HG03565 (cell line): ENCODE measurements around the gene E2F4.

Source experiments
- ATAC-seq: cut with Tn5 transposase; IDR thresholded peaks from one replicate; pipeline ENCODE4 v1.9.1; 2021; ENCODE audit warnings: mild to moderate bottlenecking, moderate library complexity; ENCODE audit not compliant: unreplicated experiment

E2F4 gene

DNA sequence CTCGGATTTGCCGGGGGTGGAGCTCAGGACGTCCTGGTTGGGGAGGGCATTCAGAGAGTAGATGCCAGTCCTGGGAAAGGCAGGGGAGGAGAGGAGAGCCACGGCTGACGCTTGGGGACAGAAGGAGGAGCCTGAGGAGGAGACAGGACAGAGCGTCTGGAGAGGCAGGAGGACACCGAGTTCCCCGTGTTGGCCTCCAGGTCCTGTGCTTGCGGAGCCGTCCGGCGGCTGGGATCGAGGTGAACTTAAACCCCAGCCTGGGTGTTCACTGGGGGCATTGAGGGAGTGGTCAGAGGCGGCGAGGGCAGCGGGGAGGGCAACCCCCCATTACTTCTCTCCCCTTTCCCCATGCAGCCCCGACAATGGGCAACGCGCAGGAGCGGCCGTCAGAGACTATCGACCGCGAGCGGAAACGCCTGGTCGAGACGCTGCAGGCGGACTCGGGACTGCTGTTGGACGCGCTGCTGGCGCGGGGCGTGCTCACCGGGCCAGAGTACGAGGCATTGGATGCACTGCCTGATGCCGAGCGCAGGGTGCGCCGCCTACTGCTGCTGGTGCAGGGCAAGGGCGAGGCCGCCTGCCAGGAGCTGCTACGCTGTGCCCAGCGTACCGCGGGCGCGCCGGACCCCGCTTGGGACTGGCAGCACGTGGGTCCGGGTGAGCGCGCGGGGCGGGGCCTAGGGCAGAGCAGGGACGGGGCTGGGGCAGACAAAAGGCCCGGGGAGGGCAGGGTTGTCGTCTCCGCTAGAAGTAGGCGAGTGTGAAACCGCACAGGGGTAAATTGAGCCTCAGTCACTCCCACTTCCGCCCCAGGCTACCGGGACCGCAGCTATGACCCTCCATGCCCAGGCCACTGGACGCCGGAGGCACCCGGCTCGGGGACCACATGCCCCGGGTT, 17.9 kb upstream of the E2F4 start:
- ATAC-seq, result no peak

DNA sequence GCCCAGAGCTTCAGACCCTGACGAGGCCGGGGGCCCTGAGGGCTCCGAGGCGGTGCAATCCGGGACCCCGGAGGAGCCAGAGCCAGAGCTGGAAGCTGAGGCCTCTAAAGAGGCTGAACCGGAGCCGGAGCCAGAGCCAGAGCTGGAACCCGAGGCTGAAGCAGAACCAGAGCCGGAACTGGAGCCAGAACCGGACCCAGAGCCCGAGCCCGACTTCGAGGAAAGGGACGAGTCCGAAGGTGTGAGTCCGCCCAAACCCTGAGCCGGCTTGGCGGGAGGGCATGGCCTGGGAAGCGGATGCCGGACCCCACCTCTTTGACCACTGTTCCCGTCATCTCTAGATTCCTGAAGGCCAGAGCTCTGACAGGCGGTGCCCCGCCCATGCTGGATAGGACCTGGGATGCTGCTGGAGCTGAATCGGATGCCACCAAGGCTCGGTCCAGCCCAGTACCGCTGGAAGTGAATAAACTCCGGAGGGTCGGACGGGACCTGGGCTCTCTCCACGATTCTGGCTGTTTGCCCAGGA, 17.2 kb upstream of the E2F4 start:
- no peak for ATAC-seq

DNA sequence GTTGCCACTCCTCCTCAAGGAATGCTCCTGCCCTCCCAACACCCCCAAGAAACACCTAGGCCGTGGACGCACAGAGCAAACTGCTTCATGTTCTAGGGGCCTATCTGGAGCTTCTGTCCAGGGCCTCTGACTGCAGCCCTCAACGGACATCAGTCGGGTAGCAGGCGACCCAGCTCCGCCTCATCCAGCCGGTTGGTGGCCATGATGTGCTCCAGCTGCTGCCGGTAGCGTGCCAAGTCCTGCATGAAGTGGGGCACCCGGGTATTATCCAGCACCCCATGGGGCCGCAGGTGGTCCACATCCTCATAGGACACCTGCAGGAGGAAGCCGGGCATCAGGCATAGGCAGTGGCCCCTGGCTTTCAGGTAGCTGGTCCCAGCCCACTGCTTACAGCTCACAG, 15.3 kb upstream of the E2F4 start:
- ATAC-seq, result no peak

DNA sequence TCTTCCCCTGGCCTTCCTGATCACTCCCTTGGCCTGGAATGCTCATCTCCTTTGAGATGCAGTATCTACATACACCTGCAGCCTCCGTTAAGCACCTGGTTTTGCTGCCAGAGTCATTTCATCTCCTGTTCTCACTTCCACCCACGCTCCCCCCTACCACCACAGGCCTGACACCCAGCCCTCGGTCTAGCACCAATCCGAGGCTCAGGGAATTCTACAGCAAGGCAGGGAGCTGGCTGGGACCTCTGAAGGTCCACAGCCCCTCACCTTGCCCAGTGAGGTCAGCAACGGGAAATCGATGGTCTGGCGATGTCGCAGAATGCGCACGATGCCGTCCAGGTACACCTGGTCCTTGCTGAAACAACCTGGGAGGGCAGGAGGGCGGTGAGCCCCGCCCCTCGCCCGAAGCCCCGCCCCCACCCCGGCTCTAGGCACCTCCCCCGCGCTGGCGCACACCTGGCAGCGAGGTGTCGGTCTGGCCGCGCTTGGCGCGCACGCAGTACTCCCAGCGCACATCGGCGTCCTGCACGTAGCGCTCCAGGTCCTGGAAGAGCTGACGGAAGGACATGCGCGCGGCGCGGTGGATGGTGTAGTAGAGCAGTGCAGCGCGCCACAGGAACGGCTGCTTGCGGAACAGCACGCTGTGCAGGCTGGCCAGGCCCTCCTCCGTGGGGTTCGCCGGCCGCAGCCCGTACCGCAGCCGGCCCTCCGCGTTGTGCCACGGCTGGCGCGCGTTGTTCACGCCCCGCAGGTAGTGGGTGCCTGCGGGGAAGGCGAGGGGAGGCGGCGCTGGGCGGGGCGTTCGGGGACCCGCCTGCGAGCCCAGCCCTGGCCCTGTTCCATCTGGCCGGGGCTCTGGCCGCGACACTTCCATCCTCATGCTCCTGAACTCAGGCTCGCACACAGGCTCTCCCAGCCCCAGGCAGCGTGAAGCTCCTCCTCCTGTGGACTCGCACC, 13.9 kb upstream of the E2F4 start:
- ATAC-seq, result no peak

DNA sequence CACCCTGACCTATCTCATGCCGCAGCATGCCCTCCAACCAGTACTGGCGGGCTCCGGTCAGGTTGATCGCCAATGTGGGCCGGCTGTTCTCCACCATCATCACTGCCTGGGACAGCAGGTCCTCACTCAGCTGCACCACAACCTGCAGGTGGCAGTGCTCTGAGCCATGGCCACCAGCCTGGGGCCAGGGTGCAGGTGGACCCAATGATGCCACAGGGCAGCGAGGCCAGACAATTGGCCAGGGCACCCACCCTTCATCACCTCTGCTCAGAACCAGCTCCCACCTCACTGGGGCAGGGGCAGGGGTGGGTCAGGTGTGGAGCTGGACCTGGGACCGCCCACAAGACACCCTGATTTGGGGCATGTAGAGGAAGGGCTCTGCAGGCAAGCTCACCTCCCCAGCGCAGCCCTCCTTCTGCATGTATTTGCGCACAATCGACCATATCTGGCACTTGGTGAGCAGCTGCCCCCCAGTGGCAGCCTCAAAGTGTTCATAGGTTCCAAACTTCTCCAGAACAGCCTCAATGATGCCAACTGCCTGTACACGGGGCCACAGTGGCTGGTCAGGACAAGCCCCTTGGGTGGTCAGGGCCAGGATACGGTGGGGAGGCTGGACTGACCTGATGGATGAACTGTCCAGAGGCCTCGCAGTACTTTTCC, 12.4 kb upstream of the E2F4 start:
- no peak for ATAC-seq

DNA sequence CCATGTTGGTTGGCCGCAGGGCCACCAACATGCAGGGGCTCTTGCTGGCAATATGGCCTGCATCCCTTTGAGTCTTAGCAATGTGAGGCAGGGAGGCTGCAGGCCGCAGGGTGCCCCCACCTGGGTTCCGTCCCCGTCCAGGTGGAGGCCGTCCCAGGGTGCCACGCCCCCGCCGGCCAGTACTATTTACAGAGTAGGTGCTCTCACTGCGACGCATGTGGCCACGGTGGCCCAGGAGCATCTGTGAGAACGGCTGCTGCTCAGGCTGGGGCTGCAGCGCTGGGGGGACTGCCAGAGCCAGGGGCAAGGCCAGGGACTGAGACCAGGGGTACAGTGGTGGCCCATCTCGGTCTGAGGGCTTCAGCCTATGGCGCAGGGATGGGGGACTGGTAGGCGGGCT, 11.8 kb upstream of the E2F4 start:
- no peak for ATAC-seq

DNA sequence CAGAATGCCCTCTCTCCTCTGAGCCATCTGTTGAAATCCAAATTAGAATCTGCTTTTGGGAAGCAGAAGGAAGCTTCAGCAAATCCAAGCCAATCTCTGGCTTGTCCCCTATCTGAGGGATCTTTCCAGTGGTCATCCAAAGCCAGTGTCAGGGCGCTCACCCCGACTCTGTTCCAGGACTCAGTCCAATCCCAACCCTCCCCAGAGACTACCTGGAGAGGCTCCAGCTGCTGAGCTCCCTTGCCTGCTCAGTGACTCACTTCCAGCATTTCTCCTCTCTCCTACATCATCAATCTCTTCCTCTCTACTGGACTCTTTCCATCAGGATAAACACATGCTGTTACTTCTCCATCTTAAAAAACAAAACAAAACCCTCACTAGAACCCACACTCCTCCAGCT, 10.6 kb upstream of the E2F4 start:
- ATAC-seq, result no peak

DNA sequence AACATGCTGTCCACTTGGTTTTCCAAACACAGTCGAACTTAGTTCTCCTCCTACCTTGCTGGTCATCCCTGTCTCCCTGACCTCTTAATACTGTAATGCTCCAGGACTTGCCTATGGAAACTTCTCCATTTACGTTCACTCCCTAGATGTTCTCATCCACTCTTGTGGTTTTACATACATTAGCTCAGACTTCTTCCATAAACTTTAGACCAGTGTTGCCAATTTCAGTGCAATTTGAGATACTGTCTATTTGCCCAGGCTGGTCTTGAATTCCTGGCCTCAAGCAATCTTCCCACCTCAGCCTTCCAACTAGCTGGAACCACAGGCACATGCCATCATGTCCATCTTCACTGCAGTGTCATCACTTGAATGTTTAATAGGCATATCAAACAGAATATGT, 9.7 kb upstream of the E2F4 start:
- no peak for ATAC-seq

DNA sequence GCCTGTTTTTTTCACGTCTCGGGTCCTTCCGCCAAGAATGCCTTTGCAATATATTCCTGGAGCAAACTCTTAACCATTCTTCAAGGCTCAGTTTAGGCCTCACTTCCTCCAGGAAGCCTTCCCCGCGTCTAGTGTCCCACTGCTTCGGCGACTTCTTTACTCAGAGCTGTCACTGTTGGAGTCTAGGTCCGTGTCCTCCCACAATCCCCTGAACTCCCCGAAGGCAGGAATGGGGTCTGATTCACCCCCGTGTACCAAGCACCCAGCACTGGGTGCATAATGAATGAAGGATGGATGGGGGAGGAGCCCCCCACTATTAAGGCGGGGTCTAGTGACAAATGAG, 8.7 kb upstream of the E2F4 start:
- no peak for ATAC-seq

DNA sequence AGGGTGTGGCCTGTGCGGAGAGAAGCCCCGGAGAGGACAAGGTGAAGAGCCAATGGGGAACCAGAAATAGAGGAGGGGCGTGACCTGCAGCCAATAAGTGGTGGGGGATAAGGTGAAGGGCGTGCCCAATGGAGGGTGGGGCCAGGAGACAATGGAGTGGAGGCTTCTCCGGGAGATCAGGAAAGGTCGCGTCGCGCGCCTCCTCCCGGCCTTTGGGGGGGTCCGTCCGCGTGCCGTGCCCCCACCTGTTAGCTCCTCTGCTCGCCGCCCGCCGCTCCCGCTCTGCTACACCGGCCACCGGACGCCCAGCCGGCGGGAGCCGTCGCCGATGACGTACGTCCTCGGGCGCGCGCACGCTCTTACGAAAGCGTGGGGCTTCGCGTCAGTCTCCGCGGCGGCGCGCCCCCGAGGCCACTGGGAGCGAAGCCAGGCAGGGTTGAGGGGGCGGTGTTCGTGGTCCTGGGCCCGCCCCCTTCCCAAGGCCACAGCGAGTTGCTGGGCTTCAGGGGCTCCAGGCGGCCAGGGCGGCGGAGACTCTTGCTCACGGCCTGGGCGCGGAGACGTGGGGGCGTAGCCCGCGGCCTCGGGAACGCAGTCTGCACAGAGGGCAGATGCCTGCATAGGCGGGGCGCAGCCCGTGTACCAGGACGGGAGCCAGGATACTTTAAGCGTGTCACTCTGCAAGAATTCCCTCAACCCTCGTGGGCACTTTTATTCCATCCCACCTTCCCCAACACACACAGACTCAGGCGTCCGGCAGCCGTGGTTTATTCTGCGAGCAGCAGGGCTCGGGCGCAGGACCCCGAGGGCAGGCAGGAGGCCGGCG, 8.1 kb upstream of the E2F4 start, which contains the start of gene MATCAP1:
MATCAP1 (minus strand) TSS at position 337 of the 826 bp plus-strand sequence. CDS start 3,353 bp downstream, outside the sequence.
- ATAC-seq, result peak; percentile 76

DNA sequence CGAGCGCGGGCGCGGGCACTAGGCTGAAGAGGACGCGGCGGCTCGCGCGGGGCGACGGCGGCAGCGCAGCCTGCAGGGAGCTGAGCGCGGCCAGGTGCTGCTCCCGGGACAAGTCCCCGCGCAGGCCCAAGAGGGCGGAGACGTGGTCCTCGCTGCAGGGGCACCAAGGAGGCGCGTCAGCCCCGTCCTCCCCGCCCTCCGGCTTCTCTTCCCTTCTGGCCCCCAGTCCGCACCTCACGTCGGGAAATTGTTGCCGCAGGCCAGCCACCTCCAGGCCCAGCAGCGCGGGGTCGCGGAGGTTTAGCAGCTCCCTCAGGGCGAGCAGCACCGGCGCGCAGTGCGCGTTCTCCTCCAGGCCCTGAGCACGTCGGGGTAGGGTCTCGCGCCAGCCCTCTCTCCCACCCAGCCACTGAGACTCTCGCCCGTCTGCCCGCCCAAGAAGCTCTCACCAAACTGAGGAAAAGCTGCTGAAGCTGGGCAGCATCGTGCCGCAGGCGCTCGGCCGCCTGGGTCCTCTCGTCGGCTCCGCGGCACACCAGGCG, 7.4 kb upstream of the E2F4 start:
- no peak for ATAC-seq

DNA sequence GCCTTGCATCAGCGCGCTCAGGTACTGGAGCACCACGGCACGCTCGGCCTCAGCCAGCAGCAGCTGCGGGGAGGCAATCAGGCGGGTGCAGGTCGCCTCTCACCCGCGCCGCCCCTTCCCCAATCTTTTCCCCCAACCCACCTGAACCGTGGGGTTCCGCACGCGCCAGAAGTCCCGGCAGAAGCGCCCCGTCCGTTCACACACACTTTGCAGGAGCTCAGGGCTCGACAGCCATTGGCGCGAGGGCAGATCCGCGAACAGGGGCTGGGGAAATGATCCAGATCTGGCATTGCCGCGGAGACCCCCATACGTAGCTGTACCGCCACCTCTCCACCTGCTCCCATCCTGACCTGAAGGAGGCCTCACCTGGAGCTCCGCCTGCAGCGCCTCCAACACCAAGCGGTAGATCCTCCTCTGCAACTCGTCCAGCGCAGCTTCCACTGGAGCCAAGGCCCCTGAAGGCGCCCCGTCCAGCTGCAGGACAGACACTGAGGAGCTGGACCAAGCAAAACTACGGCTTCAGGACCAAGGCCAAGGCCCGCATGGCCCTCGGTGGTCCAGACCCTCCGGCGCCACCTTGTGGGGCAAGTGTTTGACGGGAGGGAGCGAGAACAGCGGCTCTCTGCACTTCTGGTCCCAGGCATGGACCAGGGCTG, 6.8 kb upstream of the E2F4 start:
- ATAC-seq, result no peak

DNA sequence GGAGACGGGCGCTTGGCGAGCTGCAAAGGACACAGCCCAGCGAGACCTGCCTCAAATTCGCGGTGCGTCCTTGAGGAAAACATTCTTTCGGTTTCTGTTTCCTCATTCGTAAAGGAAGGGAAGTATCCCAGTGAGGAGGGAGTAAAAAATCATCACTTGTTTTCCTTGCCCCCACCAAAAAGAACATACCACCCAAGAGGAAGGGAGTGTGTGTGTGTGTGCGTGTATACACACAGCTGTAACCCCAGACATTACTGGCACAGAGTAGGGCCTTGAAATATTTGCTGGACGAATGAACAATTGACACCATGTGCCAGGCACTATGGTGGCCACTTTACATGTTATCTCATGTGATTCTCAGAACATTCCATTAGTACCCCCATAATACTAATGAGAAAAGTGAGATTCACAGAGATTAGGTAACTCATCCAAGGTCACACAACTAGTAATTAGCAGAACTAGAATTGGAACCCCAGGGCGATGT, 6.3 kb upstream of the E2F4 start:
- ATAC-seq, result no peak

DNA sequence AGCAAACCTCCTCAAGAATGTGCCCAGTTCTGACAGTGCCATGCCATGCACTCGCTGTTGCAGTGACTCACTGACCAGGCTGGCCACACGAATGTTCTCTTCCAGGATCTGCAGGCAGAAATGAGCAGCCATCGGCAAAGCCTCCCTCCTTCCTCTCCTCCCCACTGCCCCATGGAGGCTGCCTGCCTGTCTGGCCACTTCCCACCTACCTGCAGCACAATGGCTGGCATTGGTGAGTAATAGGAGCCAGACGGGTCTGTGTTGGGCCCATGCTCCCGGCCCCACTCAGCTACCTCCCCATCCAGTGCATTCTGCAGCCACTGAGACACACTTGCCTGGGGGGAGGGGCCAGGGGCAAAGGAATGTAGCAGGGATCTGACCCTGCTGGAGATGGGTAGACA, 5.4 kb upstream of the E2F4 start:
- no peak for ATAC-seq

DNA sequence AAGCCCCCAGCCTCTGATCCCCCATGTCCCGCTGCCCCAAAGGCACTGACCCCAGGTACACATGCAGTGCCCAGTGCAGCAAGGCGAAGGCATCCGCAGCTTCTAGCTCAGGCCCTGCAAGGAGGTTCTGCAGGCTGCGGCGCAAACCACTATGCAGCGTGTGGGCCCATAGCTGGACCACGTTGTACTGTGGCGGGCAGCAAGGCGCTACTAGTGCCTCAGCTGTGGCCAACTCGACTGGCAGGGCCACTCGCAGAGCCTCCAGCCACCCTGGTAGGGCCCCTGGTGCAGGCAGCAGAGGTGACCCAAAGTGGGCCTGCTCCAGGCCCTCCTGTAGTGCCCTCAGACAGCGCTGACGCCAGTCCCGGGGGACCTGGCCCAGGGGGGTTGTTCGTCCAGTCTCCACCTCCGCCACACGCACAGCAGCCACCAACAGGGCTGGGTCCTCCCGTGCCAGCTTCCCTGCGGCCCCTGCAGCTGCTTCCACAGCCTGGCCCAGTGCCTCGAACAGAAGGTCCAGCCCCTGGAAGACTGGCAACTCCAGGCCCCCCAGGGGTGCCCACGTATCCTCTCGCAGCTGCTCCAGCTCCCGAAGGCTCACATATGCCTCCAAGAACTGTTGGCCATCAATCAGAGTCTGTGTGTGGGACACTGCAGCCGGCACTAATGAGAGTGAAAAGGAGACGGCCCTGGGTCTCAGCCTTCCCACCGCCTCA, 4.6 kb upstream of the E2F4 start:
- ATAC-seq, result no peak

DNA sequence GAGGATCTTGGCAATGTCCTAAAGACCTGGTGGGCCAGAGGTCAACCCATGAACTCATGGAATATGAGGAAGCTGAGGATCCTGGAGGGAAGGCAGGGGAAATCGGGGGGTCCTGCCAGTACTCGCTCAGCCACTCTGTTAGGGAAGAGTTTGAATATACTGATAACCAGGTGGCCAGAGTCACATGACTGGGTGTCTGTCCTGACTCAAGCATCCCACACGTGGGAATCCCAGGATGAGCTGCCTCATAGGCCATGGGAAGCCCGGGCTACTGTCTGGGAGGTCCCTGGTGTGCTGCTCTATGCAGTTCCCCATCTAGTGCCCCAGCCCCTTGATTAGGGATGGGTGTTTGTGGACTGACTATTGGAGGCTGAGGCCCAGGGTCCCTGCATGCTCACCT, 3.6 kb upstream of the E2F4 start:
- ATAC-seq, result no peak

DNA sequence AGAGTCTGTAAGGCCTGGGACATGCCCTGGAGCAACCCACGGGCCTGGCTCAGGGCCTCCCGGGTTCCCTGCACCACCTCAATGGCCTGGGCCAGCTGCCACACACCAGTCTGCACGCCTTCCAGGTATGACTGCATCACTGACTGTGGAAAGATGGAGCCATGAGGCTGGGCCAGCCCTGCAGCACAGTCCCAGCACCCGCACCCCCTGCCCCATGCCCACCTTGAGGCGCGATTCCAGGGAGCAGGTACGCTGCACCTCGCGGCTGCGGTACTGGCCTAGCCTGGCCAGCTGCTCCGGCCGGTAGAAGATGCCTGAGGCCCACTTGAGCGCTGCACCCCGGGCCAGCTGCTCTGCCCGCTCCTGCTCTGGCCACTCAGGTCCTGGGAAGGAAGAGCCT, 3.2 kb upstream of the E2F4 start:
- no peak for ATAC-seq

DNA sequence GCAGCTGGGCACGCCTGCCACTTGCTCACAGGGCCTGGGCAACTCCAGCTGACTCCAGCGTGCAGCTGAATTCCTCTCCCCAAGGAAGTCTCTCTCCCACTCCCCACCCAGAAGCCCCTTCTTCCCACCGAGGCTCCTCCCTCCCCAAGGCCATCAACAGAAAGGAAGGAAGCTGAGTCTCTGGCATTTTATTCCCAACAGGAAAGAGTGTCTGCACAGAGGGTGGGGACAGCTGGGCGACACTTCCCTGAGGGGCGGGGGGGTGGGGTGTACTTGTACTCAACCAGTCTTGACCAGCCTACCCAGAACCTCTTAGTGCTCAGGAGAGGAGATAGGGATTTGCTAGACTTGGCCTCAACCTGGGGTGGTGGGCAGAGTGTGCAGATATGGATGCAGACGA, 1.9 kb upstream of the E2F4 start, which contains the start of gene EXOC3L1:
EXOC3L1 (minus strand) TSS at position 96 of the 400 bp plus-strand sequence. CDS start 460 bp downstream, outside the sequence.
- no peak for ATAC-seq
